ENCODE measurements around the gene FRMD4B.

Gene FRMD4B

GRCh38 chr3:69197455-69197854, 188.4 kb downstream of the FRMD4B start:
- no peaks in the 10 kb centered on the region for H4K20me1 ChIP-seq (ENCODE audit: insufficient read depth, low read length)
- no peaks in the 10 kb centered on the region for H3K36me3 ChIP-seq (ENCODE audit: insufficient read depth, low read length)
- H3K79me2 ChIP-seq (ENCODE audit: insufficient read depth, low read length) = no peaks in the 10 kb centered on the region
- no peaks in the 10 kb centered on the region for H3K27me3 ChIP-seq (ENCODE audit: insufficient read depth, low read length)
- no peaks in the 10 kb centered on the region for H3K9me2 ChIP-seq (ENCODE audit: low read depth, low read length)
- no peaks in the 10 kb centered on the region for H3F3A ChIP-seq (ENCODE audit: insufficient read depth, low read length)
- H3K4me3 ChIP-seq (ENCODE audit: low read depth, low read length, poor library complexity, severe bottlenecking) = no peak overlapping the region
- H2AFZ ChIP-seq (ENCODE audit: low read length) = no peak overlapping the region
- no peak overlapping the region for H3K9ac ChIP-seq (ENCODE audit: low read length)
- no peaks in the 10 kb centered on the region for H3K9me3 ChIP-seq (ENCODE audit: low read length)
- no peak overlapping the region for H3K27ac ChIP-seq (ENCODE audit: low read depth, low read length, poor library complexity, severe bottlenecking)
- H3K4me1 ChIP-seq (ENCODE audit: insufficient read depth, low read length, severe bottlenecking) = no peaks in the 10 kb centered on the region
- TF ChIP-seq EZH2 (IDR thresholded peaks at IDR 0.05; ENCODE audit: borderline replicate concordance, low read length) (no peak), CTCF (IDR thresholded peaks at IDR 0.05; ENCODE audit: low read length) (no peak)
- H3K4me2 ChIP-seq (ENCODE audit: low read length) = no peak overlapping the region

- Histone ChIP-seq H4K20me1 (ENCODE audit: insufficient read depth, low read length) (no peaks in the 10 kb centered on the region), H3K9me2 (ENCODE audit: low read depth, low read length) (no peaks in the 10 kb centered on the region), H3F3A (ENCODE audit: insufficient read depth, low read length) (no peaks in the 10 kb centered on the region), H3K79me2 (ENCODE audit: insufficient read depth, low read length) (no peaks in the 10 kb centered on the region), H3K4me1 (ENCODE audit: insufficient read depth, low read length, severe bottlenecking) (no peaks in the 10 kb centered on the region), H3K4me3 (ENCODE audit: low read depth, low read length, poor library complexity, severe bottlenecking) (no peak overlapping the region), H3K4me2 (ENCODE audit: low read length) (no peak overlapping the region), H3K36me3 (ENCODE audit: insufficient read depth, low read length) (no peaks in the 10 kb centered on the region), H3K9ac (ENCODE audit: low read length) (no peak overlapping the region), H3K9me3 (ENCODE audit: low read length) (no peaks in the 10 kb centered on the region), H3K27ac (ENCODE audit: low read depth, low read length, poor library complexity, severe bottlenecking) (no peak overlapping the region), H2AFZ (ENCODE audit: low read length) (no peak overlapping the region), H3K27me3 (ENCODE audit: insufficient read depth, low read length) (no peaks in the 10 kb centered on the region)
- TF ChIP-seq CTCF (IDR thresholded peaks at IDR 0.05; ENCODE audit: low read length) (no peak), EZH2 (IDR thresholded peaks at IDR 0.05; ENCODE audit: borderline replicate concordance, low read length) (no peak)
Observed at GRCh38 chr3:69196876-69197275, 189.0 kb downstream of the FRMD4B start.

GRCh38 chr3:69194431-69195165, 191.3 kb downstream of the FRMD4B start:
- Histone ChIP-seq H3K4me3 (ENCODE audit: low read depth, low read length, poor library complexity, severe bottlenecking) (no peak overlapping the region), H3K36me3 (ENCODE audit: insufficient read depth, low read length) (no peaks in the 10 kb centered on the region), H3K27me3 (ENCODE audit: insufficient read depth, low read length) (no peaks in the 10 kb centered on the region), H3K9me2 (ENCODE audit: low read depth, low read length) (no peaks in the 10 kb centered on the region), H3K4me1 (ENCODE audit: insufficient read depth, low read length, severe bottlenecking) (no peaks in the 10 kb centered on the region), H3K9ac (ENCODE audit: low read length) (no peak overlapping the region), H3K79me2 (ENCODE audit: insufficient read depth, low read length) (no peaks in the 10 kb centered on the region), H3K27ac (ENCODE audit: low read depth, low read length, poor library complexity, severe bottlenecking) (no peak overlapping the region), H4K20me1 (ENCODE audit: insufficient read depth, low read length) (no peaks in the 10 kb centered on the region), H3K9me3 (ENCODE audit: low read length) (no peaks in the 10 kb centered on the region), H2AFZ (ENCODE audit: low read length) (no peak overlapping the region), H3K4me2 (ENCODE audit: low read length) (no peak overlapping the region), H3F3A (ENCODE audit: insufficient read depth, low read length) (no peaks in the 10 kb centered on the region)
- TF ChIP-seq EZH2 (IDR thresholded peaks at IDR 0.05; ENCODE audit: borderline replicate concordance, low read length) (no peak), CTCF (IDR thresholded peaks at IDR 0.05; ENCODE audit: low read length) (no peak)

Data from OCI-LY1 (cell line).